PFSK-1 (cell line): ENCODE data around the gene CLEC16A.

ENCODE experiments used
- FOXP2 ChIP-seq: optimal IDR thresholded peaks from 2 replicates; pipeline ENCODE3; 2011; ENCODE audit warnings: borderline replicate concordance, control low read depth, inconsistent platforms; ENCODE audit not compliant: insufficient read depth; ENCODE audit errors: extremely low read length, extremely low read depth
- POLR2AphosphoS5 ChIP-seq: IDR thresholded peaks from 2 replicates; pipeline ENCODE4 v1.6.1; 2012; ENCODE audit warnings: low read depth, mild to moderate bottlenecking, control low read depth, low read length, moderate library complexity
- SIN3A ChIP-seq: IDR thresholded peaks from 2 replicates; pipeline ENCODE4 v1.6.1; 2012; ENCODE audit warnings: mild to moderate bottlenecking, low read length, moderate library complexity, borderline replicate concordance; ENCODE audit not compliant: insufficient read depth
- TAF1 ChIP-seq: IDR thresholded peaks from 2 replicates; pipeline ENCODE4 v1.6.1; 2012; ENCODE audit warnings: low read length, control low read depth, borderline replicate concordance; ENCODE audit not compliant: insufficient read depth
- TF ChIP-seq, protein P1 (sequence below), 2 experiments: IDR thresholded peaks; 2 replicates each; pipeline versions ENCODE4 v1.6.1 to v1.8.0; 2011 to 2012; ENCODE audit warnings: low read depth in 2 of 2, low read length in 2 of 2, control low read depth in 1 of 2, inconsistent platforms in 1 of 2, mild to moderate bottlenecking in 1 of 2, moderate library complexity in 1 of 2; ENCODE audit not compliant: insufficient read depth in 1 of 2

Gene CLEC16A

DNA sequence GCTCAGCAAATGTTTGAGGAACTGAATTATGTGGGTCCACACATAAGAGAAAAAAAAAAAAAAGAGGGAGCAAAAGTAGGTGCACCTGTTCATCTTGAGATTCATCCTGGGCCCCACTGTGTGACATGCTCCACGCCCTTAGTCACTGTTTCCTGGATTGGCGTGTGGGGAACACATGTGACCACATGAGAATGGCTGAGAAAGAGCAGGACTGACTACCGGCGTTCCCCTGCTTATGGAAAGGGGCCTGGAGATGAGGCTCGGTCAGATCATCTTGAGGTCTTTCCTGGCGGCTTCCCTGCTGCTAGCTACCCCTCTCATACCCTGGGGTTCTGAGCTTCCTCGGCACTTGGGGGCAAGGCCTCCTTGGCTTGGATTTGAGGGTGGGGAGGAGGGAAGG, 6.0 kb upstream of the CLEC16A start:
- no peak for TF ChIP-seq SIN3A

DNA sequence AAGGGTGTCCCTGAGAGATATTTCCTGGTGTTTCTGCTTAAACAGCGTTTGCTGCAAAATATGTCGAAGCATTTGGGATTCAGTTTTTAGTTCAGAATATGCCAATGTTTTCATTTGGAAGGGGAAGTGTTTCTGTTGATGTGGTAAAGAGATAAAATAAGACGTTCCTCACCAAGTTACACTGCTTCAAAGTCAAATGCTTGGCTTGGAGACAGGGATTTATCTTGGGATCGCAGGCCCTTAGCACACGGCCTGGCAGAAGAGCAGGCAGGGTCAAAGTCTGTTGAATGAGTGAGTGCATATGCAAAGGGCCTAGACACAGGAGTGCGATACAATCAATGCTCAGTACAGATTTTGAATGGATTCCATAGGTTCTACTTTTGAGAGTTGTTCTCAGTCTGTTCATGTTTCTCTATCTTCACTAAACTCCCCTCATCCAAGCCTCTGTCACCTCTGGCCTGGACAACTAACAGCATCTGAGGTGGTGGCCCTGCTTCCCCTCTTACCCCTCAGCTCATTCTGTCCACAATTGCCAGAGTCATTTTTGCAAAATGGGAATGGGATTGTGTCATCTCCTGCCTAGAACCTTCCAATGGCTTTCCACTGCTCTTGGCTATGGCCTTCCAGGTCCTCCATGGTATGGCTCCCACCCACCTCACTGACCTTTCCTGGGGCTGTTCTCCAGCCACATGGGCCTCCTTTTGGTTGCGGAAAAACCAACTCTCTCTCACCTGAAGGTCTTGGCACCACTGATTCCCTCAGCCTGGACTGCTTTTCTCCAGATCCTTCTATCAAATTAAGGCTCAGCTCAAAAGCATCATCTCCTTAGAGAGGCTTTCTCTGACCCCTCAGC, 5.3 kb upstream of the CLEC16A start:
- TF ChIP-seq, protein P1, sequence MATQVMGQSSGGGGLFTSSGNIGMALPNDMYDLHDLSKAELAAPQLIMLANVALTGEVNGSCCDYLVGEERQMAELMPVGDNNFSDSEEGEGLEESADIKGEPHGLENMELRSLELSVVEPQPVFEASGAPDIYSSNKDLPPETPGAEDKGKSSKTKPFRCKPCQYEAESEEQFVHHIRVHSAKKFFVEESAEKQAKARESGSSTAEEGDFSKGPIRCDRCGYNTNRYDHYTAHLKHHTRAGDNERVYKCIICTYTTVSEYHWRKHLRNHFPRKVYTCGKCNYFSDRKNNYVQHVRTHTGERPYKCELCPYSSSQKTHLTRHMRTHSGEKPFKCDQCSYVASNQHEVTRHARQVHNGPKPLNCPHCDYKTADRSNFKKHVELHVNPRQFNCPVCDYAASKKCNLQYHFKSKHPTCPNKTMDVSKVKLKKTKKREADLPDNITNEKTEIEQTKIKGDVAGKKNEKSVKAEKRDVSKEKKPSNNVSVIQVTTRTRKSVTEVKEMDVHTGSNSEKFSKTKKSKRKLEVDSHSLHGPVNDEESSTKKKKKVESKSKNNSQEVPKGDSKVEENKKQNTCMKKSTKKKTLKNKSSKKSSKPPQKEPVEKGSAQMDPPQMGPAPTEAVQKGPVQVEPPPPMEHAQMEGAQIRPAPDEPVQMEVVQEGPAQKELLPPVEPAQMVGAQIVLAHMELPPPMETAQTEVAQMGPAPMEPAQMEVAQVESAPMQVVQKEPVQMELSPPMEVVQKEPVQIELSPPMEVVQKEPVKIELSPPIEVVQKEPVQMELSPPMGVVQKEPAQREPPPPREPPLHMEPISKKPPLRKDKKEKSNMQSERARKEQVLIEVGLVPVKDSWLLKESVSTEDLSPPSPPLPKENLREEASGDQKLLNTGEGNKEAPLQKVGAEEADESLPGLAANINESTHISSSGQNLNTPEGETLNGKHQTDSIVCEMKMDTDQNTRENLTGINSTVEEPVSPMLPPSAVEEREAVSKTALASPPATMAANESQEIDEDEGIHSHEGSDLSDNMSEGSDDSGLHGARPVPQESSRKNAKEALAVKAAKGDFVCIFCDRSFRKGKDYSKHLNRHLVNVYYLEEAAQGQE (IDR thresholded peaks at IDR 0.05; ENCODE audit: insufficient read depth in 1 of 2, low read depth in 2 of 2, low read length in 2 of 2) = no peak
- TF ChIP-seq TAF1 (no peak), FOXP2 (no peak), POLR2AphosphoS5 (no peak), SIN3A (no peak)

DNA sequence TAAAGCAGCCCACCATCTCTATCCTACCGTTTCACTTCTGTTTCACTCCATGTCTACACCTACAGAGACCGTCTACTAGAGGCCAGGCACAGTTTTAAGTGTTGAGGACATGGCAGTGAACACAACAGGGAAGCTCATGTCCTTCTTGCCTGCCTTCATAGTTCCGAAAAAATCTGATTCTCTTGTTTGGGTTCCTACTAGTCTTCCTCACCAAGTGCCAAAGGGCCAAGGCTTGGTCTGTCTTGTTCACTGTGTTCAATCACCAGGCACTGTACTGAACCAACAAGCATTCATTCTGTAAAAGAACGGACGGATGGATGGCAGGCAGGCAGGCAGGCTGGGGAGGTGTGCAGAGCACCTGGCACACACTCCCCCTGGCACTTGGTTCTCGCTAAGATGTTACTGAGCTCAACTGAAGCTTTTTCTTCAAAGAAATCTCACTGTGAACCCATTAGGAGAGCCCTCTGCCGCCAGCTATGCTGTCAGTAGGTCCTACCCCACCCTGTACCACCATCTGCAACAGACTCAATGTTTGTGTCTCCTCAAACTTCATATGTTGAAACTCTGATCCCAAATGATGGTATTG, 4.6 kb upstream of the CLEC16A start:
- TF ChIP-seq FOXP2 (no peak), SIN3A (no peak), POLR2AphosphoS5 (no peak)
- TF ChIP-seq, protein P1 (IDR thresholded peaks at IDR 0.05; ENCODE audit: insufficient read depth in 1 of 2, low read depth in 2 of 2, low read length in 2 of 2) = no peak

DNA sequence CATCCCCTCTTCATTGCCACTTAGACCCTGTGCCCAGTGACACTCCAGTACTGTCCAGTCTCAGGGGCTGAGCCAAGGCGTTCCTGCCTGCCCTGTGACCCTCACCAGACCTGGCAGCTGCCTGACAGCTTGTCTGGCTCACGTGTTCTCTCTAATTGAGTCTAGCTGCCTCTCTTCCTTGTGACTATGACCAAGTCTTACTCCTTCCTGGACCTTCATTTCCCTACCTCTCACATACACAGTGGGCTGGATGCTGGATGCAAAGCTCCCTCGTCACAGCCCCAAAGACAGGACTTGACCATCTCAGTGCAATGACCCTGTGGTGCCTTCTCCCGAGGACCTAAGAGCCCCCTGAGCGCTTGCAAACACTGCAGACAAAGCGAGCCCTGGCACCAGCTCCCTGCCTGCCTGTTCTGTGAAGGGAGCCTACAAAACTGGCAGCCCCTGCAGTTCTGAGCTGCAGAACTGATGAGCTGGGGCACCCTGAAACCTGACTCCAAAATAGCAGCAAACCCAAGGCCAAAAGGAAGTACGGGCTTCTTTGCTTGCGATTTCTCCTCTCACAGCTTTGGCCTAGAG, 3.8 kb upstream of the CLEC16A start:
- no peak for TF ChIP-seq TAF1
- no peak for TF ChIP-seq FOXP2
- no peak for TF ChIP-seq SIN3A

DNA sequence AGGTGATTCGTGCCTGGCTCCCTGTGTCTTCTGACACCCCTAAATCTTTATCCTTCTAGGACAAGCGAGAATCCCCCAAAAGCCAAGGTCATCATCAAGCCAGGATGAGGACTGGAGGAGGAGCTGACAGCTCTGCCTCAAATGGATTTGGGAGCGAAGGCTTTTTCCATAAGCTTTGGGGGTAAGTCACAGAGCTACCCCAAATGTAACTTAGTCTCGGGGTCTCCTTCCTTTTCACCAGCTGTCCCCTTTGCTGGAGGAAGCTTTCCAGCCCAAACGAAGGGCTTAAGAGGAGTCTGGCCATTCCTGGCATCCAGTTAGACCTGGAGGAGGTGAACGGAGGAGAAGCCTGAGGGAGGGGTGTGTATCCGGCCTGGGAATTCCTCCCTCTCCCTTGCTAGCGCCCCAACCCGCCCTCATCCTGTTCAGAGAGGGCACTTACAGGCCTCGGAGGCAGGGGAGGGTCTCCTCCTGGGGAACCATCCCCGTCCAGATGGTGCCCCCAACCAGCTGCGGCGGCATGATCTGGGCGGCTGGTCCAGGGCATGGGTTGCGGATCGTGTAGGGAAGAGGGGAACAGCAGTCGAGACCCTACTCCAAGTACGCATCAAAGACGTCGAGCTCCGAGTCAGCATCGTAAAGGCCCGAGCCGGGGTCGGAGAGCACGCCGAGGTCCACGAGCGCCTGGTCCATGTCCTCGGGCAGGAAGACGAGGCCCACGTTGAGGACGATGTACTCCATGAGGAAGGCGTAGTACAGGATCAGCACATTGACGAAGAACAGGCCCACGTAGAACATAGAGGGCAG, 3.0 kb upstream of the CLEC16A start:
- TF ChIP-seq FOXP2 (no peak), TAF1 (no peak), POLR2AphosphoS5 (no peak), SIN3A (no peak)
- TF ChIP-seq, protein P1 (IDR thresholded peaks at IDR 0.05; ENCODE audit: insufficient read depth in 1 of 2, low read depth in 2 of 2, low read length in 2 of 2) = no peak

DNA sequence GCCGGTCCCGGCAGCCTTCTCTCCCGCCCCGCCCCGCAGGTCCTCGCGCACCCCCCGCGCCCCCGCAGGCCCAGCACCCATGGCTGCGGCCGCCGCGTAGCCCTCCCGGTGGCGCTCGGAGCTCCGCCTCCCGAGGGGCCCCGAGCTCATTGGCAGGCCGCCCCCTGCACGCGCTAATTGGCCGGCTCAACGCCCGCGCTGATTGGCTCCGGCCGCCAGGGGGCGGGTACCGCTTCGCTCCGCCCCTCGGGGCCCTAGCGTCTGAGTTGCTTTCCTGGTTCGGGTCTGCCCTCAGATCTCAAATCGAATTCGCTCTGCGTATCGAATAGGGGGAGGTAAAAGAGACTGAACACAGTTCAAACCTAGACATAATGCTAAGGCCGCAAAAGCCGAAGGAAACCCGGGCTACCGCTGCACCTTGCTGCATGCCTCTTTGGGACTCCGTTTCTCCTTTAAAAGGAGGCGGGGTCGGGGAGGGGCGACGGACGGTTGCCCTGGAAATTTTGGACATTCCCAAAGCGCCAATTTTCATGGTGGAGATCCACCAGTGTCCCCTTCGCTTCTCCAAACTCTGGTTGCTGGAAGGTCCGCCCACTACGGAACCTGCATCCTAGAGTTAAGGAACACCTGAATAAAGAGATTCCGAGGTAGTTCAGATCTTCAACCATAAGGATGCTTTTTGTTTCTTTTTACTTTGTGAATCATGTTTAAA, 1.9 kb upstream of the CLEC16A start, which contains the start of gene DEXI:
Gene DEXI, minus strand, starts transcription at position 117 of the 712 bp plus-strand sequence. CDS start 463 bp downstream, outside the sequence.
- TF ChIP-seq SIN3A = no peak
- TF ChIP-seq POLR2AphosphoS5 = peak; percentile 67
- TF ChIP-seq, protein P1 (IDR thresholded peaks at IDR 0.05; ENCODE audit: insufficient read depth in 1 of 2, low read depth in 2 of 2, low read length in 2 of 2) = no peak
- TF ChIP-seq FOXP2 = peak; percentile 15
- no peak for TF ChIP-seq TAF1
